K562 (cell line): ENCODE results near the gene KRT4. TPM values are rescaled to one million over a fixed set of nuclear protein-coding genes. Genes with fewer than 3 reads are reported as not detected.

Source experiments
- ARID1B ChIP-seq: fragments of 450-650 bp; IDR thresholded peaks from 2 replicates; pipeline ENCODE4 v1.6.1; 2016; ENCODE audit warnings: antibody characterized with exemption, mild to moderate bottlenecking, inconsistent platforms
- EP400 ChIP-seq: fragments of 450-650 bp; IDR thresholded peaks from 2 replicates; pipeline ENCODE4 v1.6.1; 2017; ENCODE audit warnings: antibody characterized with exemption, mild to moderate bottlenecking, moderate library complexity
- HNRNPLL ChIP-seq: fragments of 200-400 bp; formaldehyde crosslinking; IDR thresholded peaks from 2 replicates; pipeline ENCODE4 v1.6.1; 2017; ENCODE audit warnings: low read length, low read depth, mild to moderate bottlenecking; ENCODE audit not compliant: poor library complexity, severe bottlenecking
- HNRNPUL1 ChIP-seq: fragments of 200-400 bp; formaldehyde crosslinking; IDR thresholded peaks from 2 replicates; pipeline ENCODE4 v1.6.1; 2017; ENCODE audit warnings: low read length
- MLX ChIP-seq, 2 experiments: fragments of 450-650 bp in 1 of 2; sonication (generic) in 1 of 2; formaldehyde crosslinking; conservative IDR thresholded peaks; 2 replicates each; pipeline versions ENCODE4 v1.4.0 to v1.8.1; 2020 to 2022; ENCODE audit warnings: mild to moderate bottlenecking in 1 of 2, missing genetic modification reagents in 1 of 2
- SMARCA5 ChIP-seq: fragments of 450-650 bp; IDR thresholded peaks from 2 replicates; pipeline ENCODE4 v1.6.1; 2016
- USF1 ChIP-seq: sonication (generic); formaldehyde crosslinking; IDR thresholded peaks from 2 replicates; pipeline ENCODE4 v1.9.0; 2022; ENCODE audit warnings: mild to moderate bottlenecking, missing genetic modification reagents
- ZNF124 ChIP-seq: sonication (generic); formaldehyde crosslinking; IDR thresholded peaks from 2 replicates; pipeline ENCODE4 v1.8.1; 2022; ENCODE audit warnings: missing genetic modification reagents
- polyA plus RNA-seq, 8 experiments: library from polyadenylated mRNA; depleted of rRNA in 4 of 8; stranded (reverse) in 5 of 8; unstranded in 3 of 8; fragments of >200 nt; fragmentation: Nextera tagmentation in 2 of 8; fragmentation: Illumina TruSeq in 1 of 8; extraction: Ambion mirVana in 2 of 8; extraction: Trizol in 1 of 8; gene quantifications; 2 replicates each; pipeline versions ENCODE4 v1.2.1 to v1.2.3, GENCODE V29; 2011 to 2014; ENCODE audit warnings: inconsistent platforms in 1 of 8, missing spikeins in 1 of 8
- total RNA-seq, 7 experiments: library from RNA; depleted of rRNA in 6 of 7; stranded (reverse); fragments of >200 nt in 6 of 7; fragmentation: Illumina TruSeq in 2 of 7; extraction: Trizol in 2 of 7; gene quantifications; 2 replicates each; pipeline versions ENCODE4 v1.2.1 to v1.2.3, GENCODE V29; 2011 to 2021; ENCODE audit warnings: low replicate concordance in 1 of 7
- TF ChIP-seq, protein P1 (sequence below), 2 experiments: fragments of 450-650 bp; IDR thresholded peaks; 2 replicates each; pipeline ENCODE4 v1.6.1; 2016; ENCODE audit warnings: mild to moderate bottlenecking in 2 of 2, borderline replicate concordance in 1 of 2, low read depth in 1 of 2, moderate library complexity in 1 of 2
- TF ChIP-seq, protein P2 (sequence below): fragments of 250-450 bp; sonication (Bioruptor Pico); IDR thresholded peaks from 2 replicates; pipeline ENCODE4 v1.8.0; 2021; ENCODE audit warnings: moderate library complexity, mild to moderate bottlenecking, inconsistent platforms

Gene KRT4
- total and polyA plus RNA-seq, 9 of the 15 experiments (the other 6 are each of a cell fraction or from before 2014, with no cell fraction given): not detected

GRCh38 chr12:52817699-52818238 is 3.9 kb upstream of the KRT4 start (continued):
- TF ChIP-seq, protein P1, sequence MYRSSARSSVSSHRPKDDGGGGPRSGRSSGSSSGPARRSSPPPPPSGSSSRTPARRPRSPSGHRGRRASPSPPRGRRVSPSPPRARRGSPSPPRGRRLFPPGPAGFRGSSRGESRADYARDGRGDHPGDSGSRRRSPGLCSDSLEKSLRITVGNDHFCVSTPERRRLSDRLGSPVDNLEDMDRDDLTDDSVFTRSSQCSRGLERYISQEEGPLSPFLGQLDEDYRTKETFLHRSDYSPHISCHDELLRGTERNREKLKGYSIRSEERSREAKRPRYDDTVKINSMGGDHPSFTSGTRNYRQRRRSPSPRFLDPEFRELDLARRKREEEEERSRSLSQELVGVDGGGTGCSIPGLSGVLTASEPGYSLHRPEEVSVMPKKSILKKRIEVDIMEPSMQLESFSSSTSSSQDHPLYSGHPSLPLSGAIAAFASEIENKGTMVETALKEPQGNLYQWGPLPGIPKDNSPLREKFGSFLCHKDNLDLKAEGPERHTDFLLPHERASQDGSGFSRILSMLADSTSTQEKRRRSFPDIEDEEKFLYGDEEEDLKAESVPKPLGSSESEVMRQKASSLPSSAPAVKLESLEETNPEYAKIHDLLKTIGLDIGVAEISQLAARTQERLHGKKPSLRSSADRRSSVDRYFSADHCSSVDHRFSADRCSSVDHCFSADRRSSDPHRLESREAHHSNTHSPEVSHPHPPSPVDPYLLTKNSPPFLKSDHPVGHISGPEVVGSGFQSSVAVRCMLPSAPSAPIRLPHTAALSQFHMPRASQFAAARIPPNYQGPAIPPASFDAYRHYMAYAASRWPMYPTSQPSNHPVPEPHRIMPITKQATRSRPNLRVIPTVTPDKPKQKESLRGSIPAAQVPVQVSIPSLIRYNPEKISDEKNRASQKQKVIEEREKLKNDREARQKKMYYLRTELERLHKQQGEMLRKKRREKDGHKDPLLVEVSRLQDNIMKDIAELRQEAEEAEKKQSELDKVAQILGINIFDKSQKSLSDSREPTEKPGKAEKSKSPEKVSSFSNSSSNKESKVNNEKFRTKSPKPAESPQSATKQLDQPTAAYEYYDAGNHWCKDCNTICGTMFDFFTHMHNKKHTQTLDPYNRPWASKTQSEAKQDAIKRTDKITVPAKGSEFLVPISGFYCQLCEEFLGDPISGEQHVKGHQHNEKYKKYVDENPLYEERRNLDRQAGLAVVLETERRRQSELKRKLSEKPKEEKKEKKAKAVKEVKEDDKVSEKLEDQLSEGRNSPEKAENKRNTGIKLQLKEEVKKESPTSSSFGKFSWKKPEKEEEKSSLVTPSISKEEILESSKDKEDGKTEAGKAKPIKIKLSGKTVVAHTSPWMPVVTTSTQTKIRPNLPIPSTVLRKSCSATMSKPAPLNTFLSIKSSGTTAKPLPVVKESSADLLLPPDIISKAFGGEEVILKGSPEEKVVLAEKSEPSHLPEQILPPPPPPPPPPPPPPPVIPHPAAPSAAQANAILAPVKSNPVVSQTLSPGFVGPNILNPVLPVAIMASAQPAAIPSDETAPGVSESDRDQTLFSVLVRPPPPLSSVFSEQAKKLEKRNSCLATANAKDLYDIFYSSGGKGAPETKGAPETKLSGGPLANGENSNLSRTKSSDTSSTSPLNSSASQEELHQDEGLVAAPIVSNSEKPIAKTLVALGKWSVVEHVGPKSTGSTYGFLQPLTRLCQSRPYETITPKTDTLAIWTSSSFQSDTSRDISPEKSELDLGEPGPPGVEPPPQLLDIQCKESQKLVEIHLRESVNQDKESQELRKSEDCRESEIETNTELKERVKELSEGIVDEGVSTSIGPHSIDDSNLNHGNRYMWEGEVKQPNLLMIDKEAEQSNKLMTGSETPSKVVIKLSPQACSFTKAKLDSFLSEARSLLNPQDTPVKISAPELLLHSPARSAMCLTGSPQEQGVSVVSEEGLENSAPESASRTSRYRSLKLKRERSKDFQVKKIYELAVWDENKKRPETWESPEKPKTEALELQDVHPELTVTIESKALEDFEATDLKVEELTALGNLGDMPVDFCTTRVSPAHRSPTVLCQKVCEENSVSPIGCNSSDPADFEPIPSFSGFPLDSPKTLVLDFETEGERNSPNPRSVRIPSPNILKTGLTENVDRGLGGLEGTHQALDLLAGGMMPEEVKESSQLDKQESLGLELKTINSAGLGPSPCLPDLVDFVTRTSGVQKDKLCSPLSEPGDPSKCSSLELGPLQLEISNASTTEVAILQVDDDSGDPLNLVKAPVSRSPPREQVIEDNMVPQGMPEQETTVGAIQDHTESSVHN (IDR thresholded peaks at IDR 0.05; ENCODE audit: borderline replicate concordance in 1 of 2, low read depth in 1 of 2): no peak
- TF ChIP-seq MLX (CRISPR knock-in tag; conservative IDR thresholded peaks at IDR 0.05) (no peak), HNRNPUL1 (no peak), ZNF124 (CRISPR knock-in tag) (no peak), EP400 (no peak), ARID1B (no peak), USF1 (CRISPR knock-in tag) (no peak), SMARCA5 (no peak), HNRNPLL (no peak)
- TF ChIP-seq, protein P2, sequence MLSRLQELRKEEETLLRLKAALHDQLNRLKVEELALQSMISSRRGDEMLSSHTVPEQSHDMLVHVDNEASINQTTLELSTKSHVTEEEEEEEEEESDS (CRISPR knock-in tag): no peak
